ENCODE data around the gene HOXC4. TPM values are rescaled to one million over a fixed set of nuclear protein-coding genes. Genes with fewer than 3 reads are reported as not detected.

HOXC4 gene
- total and polyA plus RNA-seq, 2 of the 8 experiments (the other 6 are each of a cell fraction or from before 2014, with no cell fraction given): not detected

GRCh38 chr12:54004063-54004840, 49.4 kb upstream of the HOXC4 start:
- Histone ChIP-seq H3K79me2 (ENCODE audit: control insufficient read depth in 1 of 2, insufficient read depth in 2 of 2, low read length in 2 of 2) (no peaks in the 10 kb centered on the region), H3K4ac (replicated peaks; ENCODE audit: insufficient read length, low read depth, low read length) (no peak overlapping the region), H3K23me2 (ENCODE audit: low read depth, low read length) (peaks cover 2% of the 10 kb centered on the region; the same call in 1 of the 2 replicates), H2BK120ac (replicated peaks; ENCODE audit: low read depth, low read length) (no peak overlapping the region), H3K9me3 (ENCODE audit: insufficient read depth in 2 of 2, low read depth in 1 of 2, low read length in 1 of 2) (no peaks in the 10 kb centered on the region), H3K79me1 (ENCODE audit: low read depth, low read length) (no peaks in the 10 kb centered on the region), H2BK20ac (ENCODE audit: low read length) (no peak overlapping the region), H3K9ac (replicated peaks in 1 of 4; ENCODE audit: extremely low read depth in 1 of 4, low read depth in 3 of 4, low read length in 3 of 4) (no peak overlapping the region), H3K4me1 (replicated peaks in 1 of 4; ENCODE audit: control insufficient read depth in 3 of 4, insufficient read depth in 4 of 4, low read length in 3 of 4) (peaks cover 0 to 9% (median 2%) of the 10 kb centered on the region in 4 experiments; a peak in 4 of 7 replicates), H2BK15ac (ENCODE audit: low read length) (no peak overlapping the region), H4K8ac (ENCODE audit: extremely low read depth, insufficient read depth, low read length) (no peak overlapping the region), H4K20me1 (replicated peaks in 1 of 2; ENCODE audit: control insufficient read depth in 1 of 2, insufficient read depth in 2 of 2, low read length in 2 of 2) (peaks cover 0 to 31% of the 10 kb centered on the region in 2 experiments), H3K27me3 (replicated peaks in 1 of 4; ENCODE audit: control insufficient read depth in 3 of 4, extremely low read depth in 1 of 4, insufficient read depth in 3 of 4, low read length in 3 of 4) (peaks cover 97 to 100% (median 100%) of the 10 kb centered on the region in 4 experiments), H3K4me3 (ENCODE audit: extremely low read depth in 1 of 4, insufficient read depth in 2 of 4, low read depth in 3 of 4, low read length in 4 of 4) (no peak overlapping the region), H3K36me3 (ENCODE audit: control insufficient read depth in 2 of 4, insufficient read depth in 4 of 4, low read length in 3 of 4) (peaks cover 0 to 2% (median 0%) of the 10 kb centered on the region in 4 experiments; a peak in 1 of 8 replicates), H3K27ac (ENCODE audit: low read depth, low read length) (no peak overlapping the region), H3K23ac (ENCODE audit: insufficient read length) (no peak overlapping the region), H3K4me2 (ENCODE audit: insufficient read depth in 1 of 2, low read depth in 2 of 2, low read length in 2 of 2) (no peak overlapping the region), H2BK5ac (ENCODE audit: low read depth, low read length) (no peak overlapping the region), H2AFZ (ENCODE audit: low read length) (no peak overlapping the region), H2AK5ac (ENCODE audit: low read depth, low read length) (no peak overlapping the region), H4K91ac (replicated peaks; ENCODE audit: insufficient read length, low read length) (no peak overlapping the region), H3K14ac (ENCODE audit: insufficient read length) (no peak overlapping the region), H3K18ac (ENCODE audit: extremely low read depth, low read length) (no peak overlapping the region), H2BK12ac (ENCODE audit: low read depth, low read length) (no peak overlapping the region), H3K56ac (replicated peaks; ENCODE audit: insufficient read length, low read depth, low read length) (no peak overlapping the region), H4K5ac (ENCODE audit: insufficient read length, low read depth, low read length) (no peak overlapping the region)
- whole genome bisulfite sequencing, 2 experiments (ENCODE audit: extremely low coverage in 1 of 2, insufficient coverage in 1 of 2, insufficient read length in 1 of 2, insufficient replicate concordance in 2 of 2, low coverage in 1 of 2, low lambda C conversion rate in 2 of 2, missing lambda C conversion rate in 1 of 2): 38% methylated on average over 20 of the region's 20 CpGs; no CpG with 5 or more reads in 1 of the 2 experiments
- FAIRE-seq (no peak), DNase-seq (ENCODE audit: low read depth in 1 of 2, low spot score in 2 of 2) (no peak)
- ChIA-PET CTCF (ENCODE audit: partially characterized antibody) (interaction anchor here (1.0 to 11.3 kb wide), 17 partner anchors 9 to 375 kb away, joined by 3 to 172 read pairs (median 10); partner anchors contain the start of genes HOXC10, HOXC5, HOXC6 and SMUG1), POLR2A (ENCODE audit: partially characterized antibody) (interaction anchor here (0.9 kb wide), 1 partner anchor 16 kb away, joined by 3 read pairs; no protein-coding TSS in a partner anchor)
- no peak for TF ChIP-seq RXRA (IDR thresholded peaks at IDR 0.05; ENCODE audit: insufficient read depth, low read depth, low read length)
- TF ChIP-seq, protein P1, sequence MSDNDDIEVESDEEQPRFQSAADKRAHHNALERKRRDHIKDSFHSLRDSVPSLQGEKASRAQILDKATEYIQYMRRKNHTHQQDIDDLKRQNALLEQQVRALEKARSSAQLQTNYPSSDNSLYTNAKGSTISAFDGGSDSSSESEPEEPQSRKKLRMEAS (IDR thresholded peaks at IDR 0.05): no peak
- no peak for TF ChIP-seq ZNF274 (IDR thresholded peaks at IDR 0.05; ENCODE audit: borderline replicate concordance, extremely low read depth, low read length)
- no peak for TF ChIP-seq KDM1A (IDR thresholded peaks at IDR 0.05; ENCODE audit: borderline replicate concordance, low read length)
- no peak for TF ChIP-seq RBBP5 (IDR thresholded peaks at IDR 0.05; ENCODE audit: borderline replicate concordance, low read depth, low read length)
- no peak for TF ChIP-seq KDM4A (IDR thresholded peaks at IDR 0.05; ENCODE audit: low read depth, low read length, severe bottlenecking)
- no peak for TF ChIP-seq CTBP2 (IDR thresholded peaks at IDR 0.05; ENCODE audit: borderline replicate concordance, insufficient read depth, insufficient read length, low read length)
- TF ChIP-seq FOSL1 (IDR thresholded peaks at IDR 0.05; ENCODE audit: insufficient read depth, low read depth, low read length): no peak
- no peak for TF ChIP-seq GABPA (IDR thresholded peaks at IDR 0.05; ENCODE audit: borderline replicate concordance, insufficient read depth, low read length)
- TF ChIP-seq POLR2AphosphoS5 (IDR thresholded peaks at IDR 0.05; ENCODE audit: low read depth, low read length): no peak
- TF ChIP-seq HDAC6 (IDR thresholded peaks at IDR 0.05; ENCODE audit: low read depth, low read length): no peak

All from H1 (cell line).